B cell (primary cell): Measurements from ENCODE around the gene ZBTB5. TPM values are rescaled to one million over a fixed set of nuclear protein-coding genes. Genes with fewer than 3 reads are reported as not detected.

Source experiments
- ATAC-seq: fragments of 200-7000 bp; cut with Tn5 transposase; one replicate; pipeline ENCODE4 v1.10.0; 2021; ENCODE audit warnings: low read depth, mild to moderate bottlenecking, moderate number of reproducible peaks, moderate library complexity
- CTCF ChIA-PET: fragments of 350-600 bp; sonication (Branson Sonifier 250); formaldehyde crosslinking; loops from one replicate; lab custom pipeline; 2021; ENCODE audit warnings: antibody characterized with exemption, inconsistent platforms; lab: Charles Lee
- POLR2A ChIA-PET: fragments of 350-600 bp; sonication (Branson Sonifier 250); formaldehyde crosslinking; loops from one replicate; lab custom pipeline; 2021; ENCODE audit warnings: antibody characterized with exemption; lab: Charles Lee
- DNase-seq: peaks from one replicate; pipeline ENCODE4 v3.0.0; 2013
- H2AFZ ChIP-seq: 2 replicates; pipeline ENCODE4 v1.6.1; 2012; ENCODE audit warnings: mild to moderate bottlenecking, low read depth, low read length; ENCODE audit not compliant: insufficient read depth, poor library complexity, severe bottlenecking
- H3K27ac ChIP-seq, 2 donors: 1 replicate in 1 of 2; 2 replicates in 1 of 2; pipeline ENCODE4 v1.5.1; 2012 to 2013; ENCODE audit warnings: low read length in 2 of 2, mild to moderate bottlenecking in 2 of 2, moderate library complexity in 1 of 2
- H3K27me3 ChIP-seq, 4 experiments: fragments of 200-600 bp in 1 of 4; sonication (generic) in 1 of 4; replicated peaks in 1 of 4; 1 replicate in 2 of 4; 2 replicates in 2 of 4; pipeline versions ENCODE4 v1.6.1 to v1.7.0; 2013 to 2016; ENCODE audit warnings: low read length in 3 of 4, mild to moderate bottlenecking in 2 of 4, mixed read lengths in 1 of 4, moderate library complexity in 1 of 4; ENCODE audit not compliant: insufficient read depth in 4 of 4, control insufficient read depth in 3 of 4; ENCODE audit errors: control extremely low read depth in 1 of 4
- H3K36me3 ChIP-seq, 2 experiments: replicated peaks in 1 of 2; 1 replicate in 1 of 2; 2 replicates in 1 of 2; pipeline versions ENCODE4 v1.6.1 to v1.7.1; 2013; ENCODE audit warnings: low read length in 1 of 2; ENCODE audit not compliant: insufficient read depth in 2 of 2, control insufficient read depth in 1 of 2; ENCODE audit errors: control extremely low read depth in 1 of 2, extremely low read depth in 1 of 2
- H3K4me1 ChIP-seq, 2 donors: fragments of 200-600 bp in 1 of 2; sonication (generic) in 1 of 2; 1 replicate in 1 of 2; 2 replicates in 1 of 2; pipeline versions ENCODE4 v1.5.1 to v1.6.1; 2013 to 2017; ENCODE audit warnings: low read length in 2 of 2; ENCODE audit not compliant: control insufficient read depth in 2 of 2, insufficient read depth in 2 of 2
- H3K4me2 ChIP-seq: replicated peaks from 2 replicates; pipeline ENCODE3; 2012; ENCODE audit warnings: mild to moderate bottlenecking, low read depth, low read length; ENCODE audit not compliant: poor library complexity, severe bottlenecking
- H3K4me3 ChIP-seq, 5 experiments: fragments of 200-600 bp in 1 of 5; sonication (generic) in 1 of 5; 1 replicate in 3 of 5; 2 replicates in 2 of 5; pipeline versions ENCODE4 v1.5.1 to v1.7.0; 2011 to 2016; ENCODE audit warnings: low read length in 4 of 5, mild to moderate bottlenecking in 4 of 5, low read depth in 2 of 5, control low read depth in 1 of 5, moderate library complexity in 1 of 5; ENCODE audit not compliant: insufficient read depth in 1 of 5; ENCODE audit errors: control extremely low read depth in 1 of 5, extremely low read depth in 1 of 5
- H3K79me2 ChIP-seq: fragments of 200-600 bp; sonication (generic); one replicate; pipeline ENCODE4 v1.6.0; 2016; ENCODE audit warnings: low read length; ENCODE audit not compliant: control insufficient read depth, insufficient read depth
- H3K9ac ChIP-seq: fragments of 200-600 bp; sonication (generic); 2 replicates; pipeline ENCODE4 v1.6.1; 2017; ENCODE audit warnings: mild to moderate bottlenecking, low read length, moderate library complexity
- H3K9me3 ChIP-seq, 3 donors: one replicate each; pipeline versions ENCODE4 v1.6.1 to v1.7.1; 2013; ENCODE audit warnings: low read length in 2 of 3; ENCODE audit not compliant: control insufficient read depth in 2 of 3, insufficient read depth in 1 of 3; ENCODE audit errors: control extremely low read depth in 1 of 3
- H4K20me1 ChIP-seq: 2 replicates; pipeline ENCODE4 v1.6.0; 2012; ENCODE audit warnings: mild to moderate bottlenecking, low read length; ENCODE audit not compliant: insufficient read depth, control insufficient read depth, poor library complexity, severe bottlenecking
- H3K27ac Mint-ChIP-seq: one replicate; pipeline ENCODE4 v1.8.0; 2021; ENCODE audit warnings: mixed read lengths
- H3K27me3 Mint-ChIP-seq: one replicate; pipeline ENCODE4 v1.8.0; 2021; ENCODE audit warnings: mixed read lengths
- H3K4me1 Mint-ChIP-seq: one replicate; pipeline ENCODE4 v1.8.0; 2021; ENCODE audit warnings: mixed read lengths
- H3K4me3 Mint-ChIP-seq: one replicate; pipeline ENCODE4 v1.8.0; 2021; ENCODE audit warnings: mixed read lengths
- H3K9me3 Mint-ChIP-seq: one replicate; pipeline ENCODE4 v1.8.0; 2022; ENCODE audit warnings: mixed read lengths; ENCODE audit not compliant: insufficient read depth
- EZH2 ChIP-seq: IDR thresholded peaks from 2 replicates; pipeline ENCODE4 v1.6.1; 2012; ENCODE audit warnings: borderline replicate concordance, low read depth, mild to moderate bottlenecking, moderate library complexity, low read length; ENCODE audit not compliant: insufficient read depth, poor library complexity, severe bottlenecking
- WGBS: methylation state at CpG from one replicate; pipeline ENCODE4 v1.1.5; 2013; ENCODE audit warnings: missing lambda C conversion rate; ENCODE audit not compliant: insufficient coverage; 5-methylcytosine and 5-hydroxymethylcytosine counted together
- intact Hi-C: fragments of 100-400 bp; cut with micrococcal nuclease; formaldehyde crosslinking; loops from one replicate; pipeline ENCODE4 v1.10.0; 2022
- polyA plus RNA-seq: library from polyadenylated mRNA; depleted of rRNA; stranded (reverse); fragments of >200 nt; gene quantifications from 2 replicates; pipeline ENCODE4 v1.2.3, GENCODE V29; 2012
- total RNA-seq, 2 donors: library from RNA; stranded (reverse); fragments of 120-200 nt in 1 of 2; gene quantifications; 1 replicate in 1 of 2; 2 replicates in 1 of 2; pipeline versions ENCODE4 v1.2.3 to v1.2.4, GENCODE V29; 2013 to 2022
- TF ChIP-seq, protein P1 (sequence below): fragments of 200-600 bp; IDR thresholded peaks from one replicate; pipeline ENCODE4 v1.8.0; 2022; ENCODE audit warnings: antibody characterized with exemption, mild to moderate bottlenecking

The ZBTB5 gene
- total and polyA plus RNA-seq, 2 donors (not counting 1 experiment from before 2014, with no cell fraction given), result 12.8 to 27.6 TPM

- H3K4me1 ChIP-seq, result peaks cover 58 to 72% of the 10 kb centered on the region in 2 donors
- Mint-ChIP-seq H3K9me3 (no peaks in the 10 kb centered on the region), H3K4me3 (peak overlapping the region; percentile 78), H3K4me1 (peaks cover 78% of the 10 kb centered on the region), H3K27ac (peak overlapping the region; percentile 97), H3K27me3 (no peaks in the 10 kb centered on the region)
- TF ChIP-seq, protein P1, sequence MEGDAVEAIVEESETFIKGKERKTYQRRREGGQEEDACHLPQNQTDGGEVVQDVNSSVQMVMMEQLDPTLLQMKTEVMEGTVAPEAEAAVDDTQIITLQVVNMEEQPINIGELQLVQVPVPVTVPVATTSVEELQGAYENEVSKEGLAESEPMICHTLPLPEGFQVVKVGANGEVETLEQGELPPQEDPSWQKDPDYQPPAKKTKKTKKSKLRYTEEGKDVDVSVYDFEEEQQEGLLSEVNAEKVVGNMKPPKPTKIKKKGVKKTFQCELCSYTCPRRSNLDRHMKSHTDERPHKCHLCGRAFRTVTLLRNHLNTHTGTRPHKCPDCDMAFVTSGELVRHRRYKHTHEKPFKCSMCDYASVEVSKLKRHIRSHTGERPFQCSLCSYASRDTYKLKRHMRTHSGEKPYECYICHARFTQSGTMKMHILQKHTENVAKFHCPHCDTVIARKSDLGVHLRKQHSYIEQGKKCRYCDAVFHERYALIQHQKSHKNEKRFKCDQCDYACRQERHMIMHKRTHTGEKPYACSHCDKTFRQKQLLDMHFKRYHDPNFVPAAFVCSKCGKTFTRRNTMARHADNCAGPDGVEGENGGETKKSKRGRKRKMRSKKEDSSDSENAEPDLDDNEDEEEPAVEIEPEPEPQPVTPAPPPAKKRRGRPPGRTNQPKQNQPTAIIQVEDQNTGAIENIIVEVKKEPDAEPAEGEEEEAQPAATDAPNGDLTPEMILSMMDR, result peak; percentile 31
- no peak for TF ChIP-seq EZH2
- 2% methylated on average over 21 of the region's 22 CpGs for WGBS
- no peaks in the 10 kb centered on the region for H3K9me3 ChIP-seq
- H3K79me2 ChIP-seq, result peaks cover 11% of the 10 kb centered on the region
- CTCF ChIA-PET, result interaction anchor here (0.7 to 11.4 kb wide), 9 partner anchors 11 to 415 kb away, joined by 4 to 125 read pairs (median 8); partner anchors contain the start of gene FBXO10
- intact Hi-C loops, result loop anchor here (1.0 to 5.0 kb wide), 11 partner anchors 13 to 415 kb away; partner anchors contain the start of genes GRHPR, PAX5 and ZBTB5
- DNase-seq (peak; percentile 99), ATAC-seq (peak; percentile 82)
- H3K27me3 ChIP-seq, result no peaks in the 10 kb centered on the region
- no peaks in the 10 kb centered on the region for H3K36me3 ChIP-seq
- H3K4me2 ChIP-seq, result peak overlapping the region; percentile 60
- no peak overlapping the region for H3K4me3 ChIP-seq
- no peak overlapping the region for H2AFZ ChIP-seq
- POLR2A ChIA-PET, result interaction anchor here (0.6 to 3.9 kb wide), 14 partner anchors 11 to 1632 kb away, joined by 3 to 22 read pairs (median 4); no protein-coding TSS in a partner anchor
- no peaks in the 10 kb centered on the region for H4K20me1 ChIP-seq
- no peak overlapping the region for H3K9ac ChIP-seq
- peak overlapping the region; percentile 72 to 91 for H3K27ac ChIP-seq
These were observed 56.1 kb downstream of the ZBTB5 start for GRCh38 chr9:37408933-37409710.
